GM18526 (cell line): Measurements from ENCODE around the gene RTKN2.

Source experiments
- POLR2A ChIP-seq: IDR thresholded peaks from 3 replicates; pipeline ENCODE4 v1.6.1; 2011; ENCODE audit not compliant: insufficient read length; ENCODE audit errors: extremely low read depth

Gene RTKN2

GRCh38 chr10:62170732-62171131 is 97.9 kb downstream of the RTKN2 start:
- no peak for TF ChIP-seq POLR2A

GRCh38 chr10:62166331-62167131 is 102.1 kb downstream of the RTKN2 start:
- TF ChIP-seq POLR2A, result no peak

- no peak for TF ChIP-seq POLR2A
Measured at GRCh38 chr10:62165803-62166202, 102.8 kb downstream of the RTKN2 start.

GRCh38 chr10:62163024-62163423 is 105.6 kb downstream of the RTKN2 start:
- no peak for TF ChIP-seq POLR2A

- TF ChIP-seq POLR2A, result no peak
Measured at GRCh38 chr10:62162261-62162981, 106.2 kb downstream of the RTKN2 start.

- TF ChIP-seq POLR2A, result no peak
Measured at GRCh38 chr10:62159351-62159750, 109.3 kb downstream of the RTKN2 start.

GRCh38 chr10:62157601-62158000 is 111.0 kb downstream of the RTKN2 start:
- no peak for TF ChIP-seq POLR2A

GRCh38 chr10:62155054-62155680 is 113.5 kb downstream of the RTKN2 start:
- TF ChIP-seq POLR2A, result no peak

GRCh38 chr10:62154231-62154630 is 114.4 kb downstream of the RTKN2 start:
- no peak for TF ChIP-seq POLR2A

GRCh38 chr10:62153191-62153590 is 115.5 kb downstream of the RTKN2 start:
- TF ChIP-seq POLR2A, result no peak

GRCh38 chr10:62149621-62150020 is 119.0 kb downstream of the RTKN2 start:
- no peak for TF ChIP-seq POLR2A

GRCh38 chr10:62148155-62148554 is 120.5 kb downstream of the RTKN2 start:
- no peak for TF ChIP-seq POLR2A

- no peak for TF ChIP-seq POLR2A
Measured at GRCh38 chr10:62147425-62147824, 121.2 kb downstream of the RTKN2 start.

- no peak for TF ChIP-seq POLR2A
Measured at GRCh38 chr10:62136931-62137330, 131.7 kb downstream of the RTKN2 start.

GRCh38 chr10:62133618-62134017 is 135.0 kb downstream of the RTKN2 start:
- TF ChIP-seq POLR2A, result no peak
